Lung (tissue), 12 donors: ENCODE data around the gene TFCP2L1. TPM values are rescaled to one million over a fixed set of nuclear protein-coding genes. Genes with fewer than 3 reads are reported as not detected.

Source experiments
- ATAC-seq: fragments of 200-7000 bp; cut with Tn5 transposase; one replicate; pipeline ENCODE4 v1.9.1; 2020; ENCODE audit warnings: moderate number of reproducible peaks; ENCODE audit not compliant: insufficient read depth, low FRiP score
- DNase-seq, 3 donors: peaks; one replicate each; pipeline ENCODE4 v3.0.0-alpha.2; 2013 to 2017
- H3K27ac ChIP-seq, 2 donors: one replicate each; pipeline ENCODE4 v1.5.1; 2013; ENCODE audit warnings: mild to moderate bottlenecking in 2 of 2, moderate library complexity in 2 of 2, control low read depth in 1 of 2, inconsistent platforms in 1 of 2, low read depth in 1 of 2, low read length in 1 of 2
- H3K27me3 ChIP-seq, 3 donors: one replicate each; pipeline ENCODE4 v1.5.1; 2013; ENCODE audit warnings: low read length in 2 of 3; ENCODE audit not compliant: control insufficient read depth in 3 of 3, insufficient read depth in 3 of 3
- H3K36me3 ChIP-seq, 4 donors: one replicate each; pipeline ENCODE4 v1.5.1; 2013; ENCODE audit warnings: low read length in 4 of 4, mild to moderate bottlenecking in 1 of 4, moderate library complexity in 1 of 4; ENCODE audit not compliant: control insufficient read depth in 4 of 4, insufficient read depth in 4 of 4
- H3K4me1 ChIP-seq, 5 donors: one replicate each; pipeline ENCODE4 v1.5.1; 2013; ENCODE audit warnings: low read length in 5 of 5, mild to moderate bottlenecking in 2 of 5, moderate library complexity in 1 of 5; ENCODE audit not compliant: control insufficient read depth in 5 of 5, insufficient read depth in 5 of 5
- H3K4me3 ChIP-seq: one replicate; pipeline ENCODE4 v1.5.1; 2013; ENCODE audit warnings: mild to moderate bottlenecking, control low read depth, moderate library complexity
- H3K9ac ChIP-seq, 2 donors: one replicate each; pipeline ENCODE4 v1.5.1; 2013; ENCODE audit warnings: low read length in 2 of 2, control low read depth in 1 of 2; ENCODE audit not compliant: insufficient read depth in 1 of 2
- H3K9me3 ChIP-seq, 4 donors: one replicate each; pipeline ENCODE4 v1.5.1; 2013; ENCODE audit warnings: low read length in 3 of 4, mild to moderate bottlenecking in 1 of 4, moderate library complexity in 1 of 4; ENCODE audit not compliant: control insufficient read depth in 4 of 4, insufficient read depth in 3 of 4
- CTCF ChIP-seq: IDR thresholded peaks from 2 replicates; pipeline ENCODE4 v1.5.1; 2012; ENCODE audit warnings: mild to moderate bottlenecking; ENCODE audit errors: control extremely low read depth, extremely low read depth
- WGBS, 2 donors: extraction: QIAGEN DNeasy Blood & Tissue Kit; methylation state at CpG; one replicate each; pipeline ENCODE4 v1.1.7; 2013; 5-methylcytosine and 5-hydroxymethylcytosine counted together
- polyA plus RNA-seq, 2 donors: library from polyadenylated mRNA; stranded (reverse); fragments of 200-250 nt; gene quantifications; one replicate each; pipeline ENCODE4 v1.2.1, GENCODE V29; 2013
- total RNA-seq, 2 donors: library from RNA; depleted of rRNA in 1 of 2; stranded (reverse); fragments of >200 nt in 1 of 2; gene quantifications; one replicate each; pipeline ENCODE4 v1.2.1, GENCODE V29; 2014 to 2021
- donor health status: control.
- donor health status: control.
- donor health status: Bipolar disorder and iron deficiency.
- donor health status: healthy.
- donor health status: DM: yes; HTN: yes; CAD: no.

TFCP2L1 gene
- total and polyA plus RNA-seq, 4 donors = 2.8 to 36.1 (median 6.7) TPM

DNA sequence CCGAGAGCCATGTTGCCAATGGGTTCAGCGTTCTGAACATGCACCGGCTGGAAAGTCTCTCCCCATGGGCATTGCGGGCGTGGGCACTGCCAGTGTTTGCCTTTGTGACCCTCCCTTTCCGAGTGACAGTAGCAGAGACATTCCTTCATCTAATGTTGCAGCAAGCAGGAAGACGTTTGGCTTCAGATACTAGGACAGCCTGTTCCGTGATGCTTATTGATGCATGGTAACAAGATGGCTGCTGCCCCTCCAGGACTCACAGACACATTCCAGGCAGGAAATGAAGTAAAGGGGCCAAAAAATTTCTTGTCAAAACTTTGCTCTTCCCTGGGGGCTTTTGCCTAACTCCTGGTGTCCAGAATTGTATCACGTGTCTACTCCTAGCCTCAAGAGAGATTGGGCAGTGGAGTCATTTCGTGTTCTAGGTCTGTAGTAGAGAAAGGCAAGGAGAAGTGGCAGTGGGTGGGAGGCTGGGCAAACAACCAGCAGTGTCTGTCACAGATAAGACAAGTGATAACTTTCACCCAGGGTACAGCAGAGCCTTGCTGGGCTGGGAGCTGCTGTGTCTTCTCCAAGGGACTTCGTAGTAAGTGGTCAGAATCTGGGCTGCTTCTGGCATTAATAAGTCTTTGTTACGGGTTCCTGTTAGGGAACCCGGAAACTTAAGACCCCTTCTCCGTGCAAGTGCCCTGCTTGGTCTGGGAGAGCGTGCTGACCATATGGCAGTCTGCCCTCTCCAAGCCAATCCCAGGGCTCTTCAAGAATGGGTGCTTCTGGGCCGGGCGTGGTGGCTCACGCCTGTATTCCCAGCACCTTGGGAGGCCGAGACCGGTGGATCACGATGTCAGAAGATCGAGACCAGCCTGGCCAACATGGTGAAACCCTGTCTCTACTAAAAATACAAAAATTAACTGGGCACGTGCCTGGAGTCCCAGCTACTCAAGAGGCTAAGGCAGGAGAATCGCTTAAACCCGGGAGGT lies 93.5 kb downstream of the TFCP2L1 start:
- no peaks in the 10 kb centered on the region for H3K27me3 ChIP-seq
- TF ChIP-seq CTCF = no peak
- H3K9me3 ChIP-seq = no peaks in the 10 kb centered on the region
- no peaks in the 10 kb centered on the region for H3K36me3 ChIP-seq
- no peak overlapping the region for H3K27ac ChIP-seq
- H3K9ac ChIP-seq = no peak overlapping the region
- H3K4me3 ChIP-seq = no peak overlapping the region
- DNase-seq (no peak), ATAC-seq (no peak)
- WGBS, 2 donors = 84 to 87% methylated on average over 25 of the region's 25 CpGs
- peaks cover 0 to 2% (median 0%) of the 10 kb centered on the region in 5 donors for H3K4me1 ChIP-seq

- TF ChIP-seq CTCF = no peak
- Histone ChIP-seq H3K4me3 (no peak overlapping the region), H3K9me3 (no peaks in the 10 kb centered on the region), H3K4me1 (no peaks in the 10 kb centered on the region), H3K36me3 (no peaks in the 10 kb centered on the region), H3K27me3 (no peaks in the 10 kb centered on the region), H3K9ac (no peak overlapping the region), H3K27ac (no peak overlapping the region)
- ATAC-seq = no peak
- peak in 2 of 3 donors; percentile 22 to 43 for DNase-seq
- 52 to 62% methylated on average over 7 of the region's 7 CpGs for WGBS, 2 donors
These were observed 95.2 kb downstream of the TFCP2L1 start for GRCh38 chr2:121189661-121190381.

- H3K27me3 ChIP-seq = no peaks in the 10 kb centered on the region
- H3K36me3 ChIP-seq = no peaks in the 10 kb centered on the region
- no peaks in the 10 kb centered on the region for H3K9me3 ChIP-seq
- ATAC-seq (no peak), DNase-seq (no peak)
- no peak overlapping the region for H3K27ac ChIP-seq
- H3K9ac ChIP-seq = no peak overlapping the region
- H3K4me1 ChIP-seq = no peaks in the 10 kb centered on the region
- WGBS, 2 donors = 56 to 76% methylated on average over 3 of the region's 3 CpGs
- H3K4me3 ChIP-seq = no peak overlapping the region
- no peak for TF ChIP-seq CTCF
These were observed 96.0 kb downstream of the TFCP2L1 start for GRCh38 chr2:121189011-121189410.
